GM12874 (cell line): ENCODE measurements around the gene ALG14.

Experiments used
- TF ChIP-seq, protein P1 (sequence below): IDR thresholded peaks from 2 replicates; pipeline ENCODE4 v1.5.1; 2011; ENCODE audit warnings: low read depth, mild to moderate bottlenecking, control low read depth, low read length, moderate library complexity; ENCODE audit not compliant: insufficient read depth

Gene ALG14

DNA sequence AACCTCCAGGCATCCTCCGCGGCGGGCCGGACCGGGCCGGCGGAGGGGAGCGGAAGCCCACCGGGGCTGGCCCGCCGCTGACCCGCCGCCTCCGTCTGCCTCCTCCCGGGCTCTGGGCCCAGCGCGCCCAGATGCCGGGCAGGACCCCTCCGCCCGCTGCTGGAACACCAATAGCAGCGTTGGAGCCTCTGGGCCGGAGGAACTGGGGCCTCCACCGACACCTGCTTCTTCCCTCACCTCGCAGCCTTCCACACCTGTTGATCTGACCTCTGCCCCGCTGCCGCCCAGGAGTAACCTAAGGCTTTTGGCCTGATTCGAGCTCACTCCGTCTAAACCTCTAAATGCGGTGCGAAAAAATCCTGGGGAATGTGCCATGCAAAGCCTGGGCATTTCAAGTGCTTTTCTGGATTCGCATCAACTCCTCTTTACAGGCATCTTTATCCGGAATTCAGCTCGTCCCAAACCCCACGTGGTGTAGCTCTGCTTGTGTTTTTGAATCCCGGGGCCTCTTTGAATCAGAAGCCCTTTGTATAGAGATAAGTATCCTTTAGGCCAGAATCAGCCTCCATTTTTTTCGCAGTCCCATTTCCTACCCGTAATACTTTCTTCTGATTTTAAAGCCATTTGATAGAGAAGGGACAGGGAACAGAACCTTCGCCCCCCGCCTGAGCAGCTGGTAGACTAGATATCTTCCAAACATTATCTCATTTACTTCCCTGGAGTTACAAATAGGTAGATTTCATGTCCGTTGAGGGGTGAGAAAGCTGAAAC, 145.2 kb downstream of the ALG14 start:
- TF ChIP-seq, protein P1, sequence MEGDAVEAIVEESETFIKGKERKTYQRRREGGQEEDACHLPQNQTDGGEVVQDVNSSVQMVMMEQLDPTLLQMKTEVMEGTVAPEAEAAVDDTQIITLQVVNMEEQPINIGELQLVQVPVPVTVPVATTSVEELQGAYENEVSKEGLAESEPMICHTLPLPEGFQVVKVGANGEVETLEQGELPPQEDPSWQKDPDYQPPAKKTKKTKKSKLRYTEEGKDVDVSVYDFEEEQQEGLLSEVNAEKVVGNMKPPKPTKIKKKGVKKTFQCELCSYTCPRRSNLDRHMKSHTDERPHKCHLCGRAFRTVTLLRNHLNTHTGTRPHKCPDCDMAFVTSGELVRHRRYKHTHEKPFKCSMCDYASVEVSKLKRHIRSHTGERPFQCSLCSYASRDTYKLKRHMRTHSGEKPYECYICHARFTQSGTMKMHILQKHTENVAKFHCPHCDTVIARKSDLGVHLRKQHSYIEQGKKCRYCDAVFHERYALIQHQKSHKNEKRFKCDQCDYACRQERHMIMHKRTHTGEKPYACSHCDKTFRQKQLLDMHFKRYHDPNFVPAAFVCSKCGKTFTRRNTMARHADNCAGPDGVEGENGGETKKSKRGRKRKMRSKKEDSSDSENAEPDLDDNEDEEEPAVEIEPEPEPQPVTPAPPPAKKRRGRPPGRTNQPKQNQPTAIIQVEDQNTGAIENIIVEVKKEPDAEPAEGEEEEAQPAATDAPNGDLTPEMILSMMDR = no peak

DNA sequence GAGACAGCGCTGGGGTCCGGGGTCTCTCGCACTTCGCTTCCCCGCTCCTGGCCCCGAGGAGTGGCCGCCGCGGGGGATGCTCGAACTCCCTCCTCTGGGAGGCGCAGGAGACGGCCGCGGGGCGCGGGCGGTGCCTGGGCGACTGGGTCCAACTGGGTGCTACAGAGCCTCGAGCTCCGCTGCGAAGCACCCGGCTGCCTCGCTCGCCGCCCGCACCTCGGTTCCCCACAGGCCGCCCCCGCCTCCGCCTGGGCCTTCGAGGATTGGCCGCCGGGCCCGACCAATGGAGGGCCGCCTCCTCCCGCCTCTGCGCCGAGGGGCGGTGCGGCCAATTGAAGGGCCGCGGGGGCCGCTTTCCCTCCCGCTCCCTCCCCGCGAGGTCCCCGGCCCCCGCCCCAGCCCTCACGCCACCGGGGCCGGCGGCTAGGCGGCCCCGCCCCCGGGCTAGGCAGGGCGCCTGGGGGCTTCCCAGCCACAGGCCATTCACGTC, 145.8 kb downstream of the ALG14 start, which contains the start of gene CNN3:
CNN3 (minus strand) TSS at position 196 of the 490 bp plus-strand sequence. CDS start 216 bp downstream, outside the sequence.
- TF ChIP-seq, protein P1 = no peak

DNA sequence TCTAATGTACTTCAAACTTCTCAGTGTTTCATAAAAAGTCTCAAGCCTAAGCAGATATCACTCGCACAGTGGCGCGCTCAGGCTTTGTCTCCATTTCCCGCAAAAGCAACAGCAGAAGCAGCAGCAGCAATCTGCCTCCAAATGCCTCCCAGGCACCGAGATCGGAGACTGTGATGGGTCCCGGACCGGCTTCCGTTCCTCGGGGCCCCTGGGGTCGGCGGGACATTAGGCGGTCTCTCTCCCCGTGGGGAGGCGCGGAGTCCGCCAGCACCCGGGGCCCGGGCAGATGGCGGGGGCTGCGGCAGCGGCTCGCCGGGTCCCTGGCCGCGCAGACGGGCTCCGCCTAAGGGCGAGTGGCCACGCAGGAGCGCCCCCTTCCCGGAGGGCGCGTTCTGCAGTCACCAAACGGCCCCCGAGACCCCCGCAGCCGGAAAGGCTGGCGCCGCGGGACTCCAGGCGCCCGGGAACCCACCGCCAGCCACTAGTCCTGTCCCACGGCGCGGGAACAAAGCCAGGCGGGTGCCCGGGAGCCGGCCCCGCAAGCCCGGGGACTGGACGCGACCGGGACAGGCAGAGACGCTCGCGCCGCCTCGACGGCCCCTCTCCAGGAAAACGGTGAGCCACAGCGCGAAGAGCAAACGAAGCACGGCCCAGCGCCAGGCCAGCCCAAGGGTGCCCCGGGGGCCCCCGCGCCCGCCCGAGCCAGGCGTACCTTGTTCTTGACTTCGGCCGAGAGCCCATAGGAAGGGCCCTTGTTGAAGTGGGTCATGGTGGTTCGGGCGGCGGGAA, 146.4 kb downstream of the ALG14 start:
- TF ChIP-seq, protein P1 = peak; percentile 57

DNA sequence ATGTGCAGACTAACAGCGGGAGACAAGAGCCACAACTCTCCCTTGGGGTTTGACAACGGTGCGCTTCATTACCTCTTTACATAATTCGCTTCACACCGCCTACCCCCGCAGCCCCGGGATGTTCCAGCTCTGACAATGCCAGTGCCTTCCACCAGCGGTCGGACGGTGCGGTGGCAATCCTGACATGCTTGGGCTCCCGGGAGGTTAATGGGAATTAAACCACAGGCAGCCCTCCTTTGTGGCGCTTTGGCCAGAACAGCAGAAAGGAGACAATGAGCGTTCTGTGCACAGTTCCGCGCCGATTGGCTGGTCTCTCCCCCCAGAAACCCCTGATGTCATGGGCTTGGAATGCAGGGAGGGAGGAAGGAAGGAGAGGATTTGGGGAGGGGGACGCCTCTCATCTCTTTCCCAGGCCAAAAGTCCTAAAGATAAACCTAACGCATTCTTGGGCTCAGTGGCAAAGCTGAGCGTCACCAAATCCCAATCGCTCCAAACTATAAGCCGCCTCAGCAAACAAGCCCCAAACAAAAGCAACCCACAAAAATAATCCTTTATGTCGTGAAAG, 147.1 kb downstream of the ALG14 start:
- TF ChIP-seq, protein P1 = no peak

DNA sequence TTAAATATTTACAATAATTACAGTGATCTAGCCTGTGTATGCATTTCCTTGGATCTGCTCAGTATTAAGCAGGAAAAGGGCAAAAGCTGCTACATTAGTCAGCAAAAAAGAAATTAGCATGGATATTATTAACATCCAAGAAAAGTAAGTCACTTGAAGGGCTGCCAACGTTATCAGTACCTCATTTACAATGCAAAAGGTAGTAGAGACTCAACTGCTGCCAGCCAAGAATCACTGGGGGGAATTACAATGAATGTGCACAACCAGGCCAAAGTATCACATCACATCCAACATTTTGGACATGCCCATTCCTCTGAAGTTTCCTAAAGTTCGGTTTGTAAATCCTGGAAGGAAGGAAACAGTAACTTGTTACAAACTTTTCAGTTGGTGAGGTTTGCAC, 147.7 kb downstream of the ALG14 start:
- TF ChIP-seq, protein P1 = no peak
